ENCODE data around the gene PCDH15. TPM values are rescaled to one million over a fixed set of nuclear protein-coding genes. Genes with fewer than 3 reads are reported as not detected.
A peak's percentile ranks its signal among the peaks of the same experiment; 100 is the strongest.

PCDH15 gene
- total RNA-seq (ENCODE audit: unreplicated experiment): 0.05 TPM
- long read RNA-seq: 0 reads

DNA sequence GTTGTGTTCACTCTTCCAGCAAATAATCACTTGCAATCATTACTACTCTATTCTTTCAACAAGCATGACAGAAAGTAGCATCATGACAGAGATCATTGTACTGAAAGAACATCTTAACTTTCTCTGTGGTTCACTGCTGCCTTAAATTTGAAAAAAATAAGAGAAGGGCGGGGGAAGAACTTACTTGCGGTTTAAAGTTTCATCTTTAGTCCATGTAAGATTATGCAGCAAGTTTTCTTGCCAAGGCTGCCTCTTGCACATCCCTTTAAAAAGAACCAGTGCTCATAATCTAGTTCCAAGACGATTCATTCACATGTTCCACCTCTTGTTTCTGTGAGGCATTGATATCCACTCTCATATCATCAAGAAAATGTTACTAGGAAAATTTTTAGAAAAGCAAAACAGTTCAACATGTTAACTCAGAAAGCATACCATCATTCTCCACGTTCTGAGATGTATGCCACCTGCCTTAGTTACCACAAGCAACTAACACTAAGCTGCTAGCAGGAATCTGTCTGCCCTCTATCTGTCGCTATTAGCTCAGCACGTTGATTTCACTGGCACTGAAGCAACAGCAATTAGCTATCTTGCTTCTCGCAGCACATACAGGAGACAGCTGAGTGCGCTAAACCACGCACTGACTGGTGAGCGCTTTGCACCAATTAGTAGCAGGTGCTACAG, at the start of gene PCDH15:
Gene PCDH15, minus strand, starts transcription at position 491 of the 681 bp plus-strand sequence. CDS start 136,969 bp downstream, outside the sequence.
- H3K36me3 Mint-ChIP-seq (ENCODE audit: low read depth, unreplicated experiment): no peaks in the 10 kb centered on the region
- TF ChIP-seq, protein P1, sequence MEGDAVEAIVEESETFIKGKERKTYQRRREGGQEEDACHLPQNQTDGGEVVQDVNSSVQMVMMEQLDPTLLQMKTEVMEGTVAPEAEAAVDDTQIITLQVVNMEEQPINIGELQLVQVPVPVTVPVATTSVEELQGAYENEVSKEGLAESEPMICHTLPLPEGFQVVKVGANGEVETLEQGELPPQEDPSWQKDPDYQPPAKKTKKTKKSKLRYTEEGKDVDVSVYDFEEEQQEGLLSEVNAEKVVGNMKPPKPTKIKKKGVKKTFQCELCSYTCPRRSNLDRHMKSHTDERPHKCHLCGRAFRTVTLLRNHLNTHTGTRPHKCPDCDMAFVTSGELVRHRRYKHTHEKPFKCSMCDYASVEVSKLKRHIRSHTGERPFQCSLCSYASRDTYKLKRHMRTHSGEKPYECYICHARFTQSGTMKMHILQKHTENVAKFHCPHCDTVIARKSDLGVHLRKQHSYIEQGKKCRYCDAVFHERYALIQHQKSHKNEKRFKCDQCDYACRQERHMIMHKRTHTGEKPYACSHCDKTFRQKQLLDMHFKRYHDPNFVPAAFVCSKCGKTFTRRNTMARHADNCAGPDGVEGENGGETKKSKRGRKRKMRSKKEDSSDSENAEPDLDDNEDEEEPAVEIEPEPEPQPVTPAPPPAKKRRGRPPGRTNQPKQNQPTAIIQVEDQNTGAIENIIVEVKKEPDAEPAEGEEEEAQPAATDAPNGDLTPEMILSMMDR (IDR thresholded peaks at IDR 0.05; ENCODE audit: unreplicated experiment): no peak
- H3K27ac Mint-ChIP-seq (ENCODE audit: unreplicated experiment): no peak within 1 kb of the TSS
- H3K27me3 Mint-ChIP-seq (ENCODE audit: unreplicated experiment): no peaks in the 10 kb centered on the region
- H3K9me3 Mint-ChIP-seq (ENCODE audit: unreplicated experiment): no peaks in the 10 kb centered on the region
- H3K4me1 Mint-ChIP-seq (ENCODE audit: unreplicated experiment): peaks cover 4% of the 10 kb centered on the region
- no peak within 1 kb of the TSS for H3K4me3 Mint-ChIP-seq (ENCODE audit: unreplicated experiment)
- DNase-seq (ENCODE audit: low spot score): peak; percentile 25

DNA sequence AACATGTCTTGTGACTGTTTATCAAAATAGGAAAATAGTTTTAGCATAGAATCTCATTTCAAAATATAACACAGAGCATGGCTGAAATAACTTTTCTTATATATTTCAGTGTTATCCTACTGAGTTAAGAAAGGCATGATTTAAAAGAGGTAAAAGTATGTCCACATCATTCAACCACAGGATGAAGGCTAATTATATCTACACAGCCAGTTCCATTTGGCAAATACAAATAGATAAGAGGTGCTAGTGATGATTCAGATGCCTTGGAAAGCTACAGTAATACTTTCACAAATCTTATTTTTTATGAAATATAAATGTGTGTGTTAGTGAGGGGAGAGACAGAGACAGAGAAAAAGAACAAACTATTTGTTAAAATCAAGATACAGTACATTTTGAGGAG, 42.9 kb upstream of the PCDH15 start:
- no peaks in the 10 kb centered on the region for H3K9me3 Mint-ChIP-seq (ENCODE audit: unreplicated experiment)
- TF ChIP-seq, protein P1 (IDR thresholded peaks at IDR 0.05; ENCODE audit: unreplicated experiment): no peak
- H3K27ac Mint-ChIP-seq (ENCODE audit: unreplicated experiment): no peak overlapping the region
- H3K4me3 Mint-ChIP-seq (ENCODE audit: unreplicated experiment): no peak overlapping the region
- no peak for DNase-seq (ENCODE audit: low spot score)
- no peaks in the 10 kb centered on the region for H3K36me3 Mint-ChIP-seq (ENCODE audit: low read depth, unreplicated experiment)
- no peaks in the 10 kb centered on the region for H3K4me1 Mint-ChIP-seq (ENCODE audit: unreplicated experiment)
- peaks cover 2% of the 10 kb centered on the region for H3K27me3 Mint-ChIP-seq (ENCODE audit: unreplicated experiment)

DNA sequence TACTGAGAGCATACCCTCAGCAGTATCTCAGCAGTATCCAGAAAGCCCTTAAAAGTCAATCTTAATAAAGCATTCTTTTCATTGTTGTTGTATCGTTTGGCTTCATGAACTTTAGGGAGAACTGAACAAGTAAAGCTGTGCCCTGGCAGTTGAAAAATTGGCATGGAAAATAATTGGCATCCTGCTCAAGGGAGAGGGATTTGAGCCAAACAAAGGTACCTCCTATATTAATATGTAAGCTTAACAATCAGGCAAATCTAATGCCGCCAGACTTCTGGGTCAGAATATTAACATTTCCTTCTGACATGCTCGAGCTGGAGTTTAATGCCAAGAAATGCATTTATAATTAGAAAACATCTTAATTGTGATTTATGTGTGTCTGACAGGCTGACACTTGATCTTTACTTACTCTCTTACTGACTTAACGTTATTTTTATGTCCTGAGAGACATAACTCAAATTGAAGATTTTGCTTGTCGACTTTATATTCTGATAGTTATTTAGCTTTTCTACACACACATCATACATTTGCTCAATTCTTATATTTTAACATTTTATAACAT, 42.1 kb upstream of the PCDH15 start:
- peaks cover 2% of the 10 kb centered on the region for H3K27me3 Mint-ChIP-seq (ENCODE audit: unreplicated experiment)
- H3K4me3 Mint-ChIP-seq (ENCODE audit: unreplicated experiment): no peak overlapping the region
- no peak for DNase-seq (ENCODE audit: low spot score)
- no peaks in the 10 kb centered on the region for H3K4me1 Mint-ChIP-seq (ENCODE audit: unreplicated experiment)
- TF ChIP-seq, protein P1 (IDR thresholded peaks at IDR 0.05; ENCODE audit: unreplicated experiment): no peak
- no peak overlapping the region for H3K27ac Mint-ChIP-seq (ENCODE audit: unreplicated experiment)
- no peaks in the 10 kb centered on the region for H3K36me3 Mint-ChIP-seq (ENCODE audit: low read depth, unreplicated experiment)
- no peaks in the 10 kb centered on the region for H3K9me3 Mint-ChIP-seq (ENCODE audit: unreplicated experiment)

DNA sequence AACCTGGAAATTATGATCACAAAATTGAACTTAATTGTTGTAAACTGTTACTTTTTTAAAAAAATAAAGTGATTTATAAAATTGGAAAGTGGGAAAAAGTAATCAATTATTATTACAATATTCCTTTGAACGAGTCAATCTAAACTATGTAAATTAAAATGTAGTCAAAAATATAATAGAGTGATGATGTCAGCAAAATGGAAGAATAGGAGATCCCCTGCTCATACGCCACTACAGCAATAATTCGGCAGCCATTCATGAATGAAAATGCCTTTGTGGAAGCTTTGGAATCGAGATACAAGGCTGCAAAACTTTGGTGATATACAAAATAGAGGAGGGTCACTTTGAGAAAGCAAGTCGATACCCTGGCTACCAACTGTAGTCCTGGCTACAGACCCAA, 36.4 kb upstream of the PCDH15 start:
- Mint-ChIP-seq H3K27me3 (ENCODE audit: unreplicated experiment) (no peaks in the 10 kb centered on the region), H3K27ac (ENCODE audit: unreplicated experiment) (no peak overlapping the region), H3K36me3 (ENCODE audit: low read depth, unreplicated experiment) (no peaks in the 10 kb centered on the region), H3K4me3 (ENCODE audit: unreplicated experiment) (no peak overlapping the region), H3K4me1 (ENCODE audit: unreplicated experiment) (no peaks in the 10 kb centered on the region), H3K9me3 (ENCODE audit: unreplicated experiment) (no peaks in the 10 kb centered on the region)
- TF ChIP-seq, protein P1 (IDR thresholded peaks at IDR 0.05; ENCODE audit: unreplicated experiment): no peak
- DNase-seq (ENCODE audit: low spot score): no peak

DNA sequence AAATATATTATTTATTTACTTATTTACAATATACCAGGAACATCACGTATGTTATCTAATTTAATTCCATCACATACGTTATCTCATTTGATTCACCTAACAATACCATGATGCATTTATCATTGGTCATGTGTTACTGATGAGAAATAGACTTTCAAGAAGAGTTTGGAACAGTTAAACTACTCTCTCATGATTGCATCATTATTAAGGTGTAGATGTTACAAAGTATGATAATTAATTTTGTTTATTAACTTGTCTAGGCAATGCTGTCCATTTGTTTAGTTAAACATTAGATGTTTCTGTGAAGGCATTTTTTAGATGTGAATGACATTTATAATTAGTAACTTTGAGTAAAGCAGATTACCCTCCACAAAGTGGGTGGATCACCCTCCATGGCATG, 32.0 kb upstream of the PCDH15 start:
- TF ChIP-seq, protein P1 (IDR thresholded peaks at IDR 0.05; ENCODE audit: unreplicated experiment): no peak
- H3K4me1 Mint-ChIP-seq (ENCODE audit: unreplicated experiment): no peaks in the 10 kb centered on the region
- H3K27me3 Mint-ChIP-seq (ENCODE audit: unreplicated experiment): no peaks in the 10 kb centered on the region
- no peaks in the 10 kb centered on the region for H3K36me3 Mint-ChIP-seq (ENCODE audit: low read depth, unreplicated experiment)
- no peak overlapping the region for H3K4me3 Mint-ChIP-seq (ENCODE audit: unreplicated experiment)
- H3K9me3 Mint-ChIP-seq (ENCODE audit: unreplicated experiment): no peaks in the 10 kb centered on the region
- no peak for DNase-seq (ENCODE audit: low spot score)
- H3K27ac Mint-ChIP-seq (ENCODE audit: unreplicated experiment): no peak overlapping the region
